GM12878 (cell line): Measurements from ENCODE around the gene ZNF19. TPM values are rescaled to one million over a fixed set of nuclear protein-coding genes. Genes with fewer than 3 reads are reported as not detected.

Source experiments
- ATAC-seq: fragments of 200-7000 bp; cut with Tn5 transposase; 3 replicates; pipeline ENCODE4 v1.9.1; 2020; ENCODE audit warnings: mild to moderate bottlenecking, moderate library complexity
- BruUV-seq: library from RNA; stranded (reverse); fragments of 400-500 nt; replicated peaks from 2 replicates; lab custom pipeline; 2021; lab: Mats Ljungman, UMichigan
- CTCF ChIA-PET: fragments of 300-600 bp; sonication (Branson Sonifier 250); formaldehyde crosslinking; extraction: SDS; loops from one replicate; lab custom pipeline; 2021; ENCODE audit warnings: inconsistent platforms; lab: Yijun Ruan, JAX
- POLR2A ChIA-PET: fragments of 350-600 bp; formaldehyde crosslinking; extraction: SDS; loops from one replicate; lab custom pipeline; 2021; ENCODE audit warnings: inconsistent platforms; lab: Charles Lee
- RAD21 ChIA-PET: fragments of 300-600 bp; sonication (Branson Sonifier 250); formaldehyde crosslinking; loops from one replicate; lab custom pipeline; 2023; ENCODE audit warnings: antibody characterized with exemption; ENCODE audit not compliant: unreplicated experiment; lab: Charles Lee
- SMC1A ChIA-PET: fragments of 300-600 bp; sonication (Branson Sonifier 250); formaldehyde crosslinking; loops from one replicate; lab custom pipeline; 2023; ENCODE audit not compliant: unreplicated experiment, uncharacterized antibody; lab: Charles Lee
- DNase-seq: peaks from one replicate; pipeline ENCODE4 v3.0.0-alpha.2; 2011; ENCODE audit warnings: low read depth, low spot score
- FAIRE-seq: peaks from 3 replicates; lab custom pipeline; 2011; peaks lifted over from hg19 to GRCh38; lab: Jason Lieb, UNC
- H2AFZ ChIP-seq: 2 replicates; pipeline ENCODE4 v1.6.0; 2011; ENCODE audit warnings: low read depth, low read length, control low read depth; ENCODE audit not compliant: control insufficient read depth
- H3K27ac ChIP-seq: 2 replicates; pipeline ENCODE4 v1.5.1; 2011; ENCODE audit warnings: control low read depth; ENCODE audit not compliant: control insufficient read depth, insufficient read depth
- H3K27me3 ChIP-seq, 2 experiments: replicated peaks in 1 of 2; 2 replicates each; pipeline versions ENCODE4 v1.6.0 to v1.6.1; 2011; ENCODE audit warnings: low read length in 1 of 2; ENCODE audit not compliant: control insufficient read depth in 2 of 2, insufficient read depth in 2 of 2
- H3K36me3 ChIP-seq, 2 experiments: 2 replicates each; pipeline ENCODE4 v1.5.1; 2011; ENCODE audit warnings: low read length in 1 of 2; ENCODE audit not compliant: control insufficient read depth in 2 of 2, insufficient read depth in 2 of 2
- H3K4me1 ChIP-seq: 2 replicates; pipeline ENCODE4 v1.6.1; 2011; ENCODE audit warnings: mild to moderate bottlenecking, low read length, moderate library complexity, mixed read lengths; ENCODE audit not compliant: control insufficient read depth, insufficient read depth
- H3K4me2 ChIP-seq: 2 replicates; pipeline ENCODE4 v1.6.0; 2011; ENCODE audit warnings: control low read depth; ENCODE audit not compliant: control insufficient read depth, insufficient read depth
- H3K4me3 ChIP-seq: fragments of 200-600 bp; sonication (generic); 2 replicates; pipeline ENCODE4 v1.5.1; 2016
- H3K79me2 ChIP-seq: 2 replicates; pipeline ENCODE4 v1.6.0; 2011; ENCODE audit warnings: low read length; ENCODE audit not compliant: control insufficient read depth, insufficient read depth
- H3K9ac ChIP-seq: 2 replicates; pipeline ENCODE4 v1.8.0; 2011; ENCODE audit warnings: low read length, control low read depth, mixed read lengths; ENCODE audit not compliant: control insufficient read depth, insufficient read depth
- H3K9me3 ChIP-seq: replicated peaks from 3 replicates; pipeline ENCODE4 v1.5.1; 2011; ENCODE audit warnings: mild to moderate bottlenecking, low read length; ENCODE audit not compliant: control insufficient read depth, insufficient read depth
- H4K20me1 ChIP-seq: 2 replicates; pipeline ENCODE4 v1.6.0; 2011; ENCODE audit not compliant: control insufficient read depth, insufficient read depth
- ETV6 ChIP-seq, 2 experiments: fragments of 450-650 bp in 1 of 2; IDR thresholded peaks in 1 of 2; conservative IDR thresholded peaks in 1 of 2; 2 replicates each; pipeline ENCODE4 v1.6.1; 2014; ENCODE audit warnings: antibody characterized with exemption in 1 of 2, borderline replicate concordance in 1 of 2, low read depth in 1 of 2, mild to moderate bottlenecking in 1 of 2, moderate library complexity in 1 of 2
- HCFC1 ChIP-seq: fragments of 150-350 bp; IDR thresholded peaks from 2 replicates; pipeline ENCODE4 v1.6.1; 2014; ENCODE audit warnings: low read length
- MEF2B ChIP-seq: fragments of 450-650 bp; IDR thresholded peaks from 2 replicates; pipeline ENCODE4 v1.6.1; 2018; ENCODE audit warnings: mild to moderate bottlenecking, moderate library complexity; ENCODE audit not compliant: partially characterized antibody, poor library complexity, severe bottlenecking
- NRF1 ChIP-seq: conservative IDR thresholded peaks from 2 replicates; pipeline ENCODE4 v1.6.1; 2011; ENCODE audit warnings: mild to moderate bottlenecking, low read depth, low read length, improper control_type of control experiment
- PAX8 ChIP-seq: fragments of 450-650 bp; IDR thresholded peaks from 2 replicates; pipeline ENCODE4 v1.6.1; 2017; ENCODE audit warnings: mild to moderate bottlenecking, moderate library complexity
- POLR2A ChIP-seq: IDR thresholded peaks from 2 replicates; pipeline ENCODE4 v1.6.1; 2011; ENCODE audit warnings: low read depth, mild to moderate bottlenecking, low read length
- POLR2AphosphoS2 ChIP-seq: IDR thresholded peaks from 2 replicates; pipeline ENCODE4 v1.6.1; 2011; ENCODE audit warnings: low read depth, mild to moderate bottlenecking, low read length, improper control_type of control experiment, moderate library complexity
- POLR2AphosphoS5 ChIP-seq: IDR thresholded peaks from 2 replicates; pipeline ENCODE4 v1.6.1; 2011; ENCODE audit warnings: mild to moderate bottlenecking, low read length, inconsistent platforms
- RUNX3 ChIP-seq: IDR thresholded peaks from 2 replicates; pipeline ENCODE4 v1.6.1; 2012; ENCODE audit warnings: low read length, inconsistent platforms
- SIN3A ChIP-seq: IDR thresholded peaks from 2 replicates; pipeline ENCODE4 v1.6.1; 2012; ENCODE audit warnings: low read depth, low read length, improper control_type of control experiment
- SMAD1 ChIP-seq: fragments of 450-650 bp; IDR thresholded peaks from 2 replicates; pipeline ENCODE4 v1.6.1; 2018; ENCODE audit warnings: mild to moderate bottlenecking, low read depth; ENCODE audit not compliant: partially characterized antibody
- SREBF1 ChIP-seq: IDR thresholded peaks from 2 replicates; pipeline ENCODE4 v1.6.1; 2012; ENCODE audit warnings: mild to moderate bottlenecking, low read length
- SRF ChIP-seq, 2 experiments: IDR thresholded peaks; 2 replicates each; pipeline ENCODE4 v1.6.1; 2011; ENCODE audit warnings: low read depth in 2 of 2, low read length in 2 of 2, mild to moderate bottlenecking in 1 of 2, moderate library complexity in 1 of 2
- STAT1 ChIP-seq: fragments of 450-650 bp; conservative IDR thresholded peaks from 2 replicates; pipeline ENCODE4 v1.6.1; 2014; ENCODE audit warnings: antibody characterized with exemption, mild to moderate bottlenecking
- YY1 ChIP-seq: IDR thresholded peaks from 2 replicates; pipeline ENCODE4 v1.6.1; 2011; ENCODE audit warnings: low read depth, mild to moderate bottlenecking, low read length
- WGBS: methylation state at CpG from one replicate; pipeline ENCODE4 v1.1.6; 2016; ENCODE audit warnings: low lambda C conversion rate; ENCODE audit not compliant: insufficient replicate concordance, insufficient coverage; ENCODE audit errors: missing lambda C conversion rate; 5-methylcytosine and 5-hydroxymethylcytosine counted together
- in situ Hi-C: fragments of 300-500 bp; cut with MboI; formaldehyde crosslinking; loops from 9 replicates; pipeline ENCODE4 v1.14.3; 2018; ENCODE audit warnings: mixed read lengths
- intact Hi-C: fragments of 100-400 bp; cut with micrococcal nuclease; formaldehyde crosslinking; loops from one replicate; pipeline ENCODE4 v1.14.2; 2022; ENCODE audit not compliant: unreplicated experiment
- polyA plus RNA-seq, 11 experiments: library from polyadenylated mRNA; depleted of rRNA in 4 of 11; unstranded in 6 of 11; stranded (reverse) in 5 of 11; fragments of >200 nt; fragmentation: Nextera tagmentation in 4 of 11; fragmentation: Illumina TruSeq in 1 of 11; extraction: Ambion mirVana in 4 of 11; extraction: Trizol in 1 of 11; gene quantifications; 1 replicate in 1 of 11; 2 replicates in 10 of 11; pipeline versions ENCODE4 v1.2.1 to v1.2.3, GENCODE V29; 2011 to 2016; ENCODE audit warnings: inconsistent platforms in 2 of 11, missing spikeins in 2 of 11, low read depth in 1 of 11
- total RNA-seq, 4 experiments: library from RNA; depleted of rRNA in 3 of 4; stranded (reverse); fragments of >200 nt in 3 of 4; fragmentation: Illumina TruSeq in 1 of 4; extraction: Trizol in 1 of 4; gene quantifications; 2 replicates each; pipeline versions ENCODE4 v1.2.1 to v1.2.3, GENCODE V29; 2013 to 2021
- TF ChIP-seq, protein P1 (sequence below): fragments of 450-650 bp; IDR thresholded peaks from 2 replicates; pipeline ENCODE4 v1.6.1; 2016; ENCODE audit warnings: mild to moderate bottlenecking, moderate library complexity, borderline replicate concordance
- TF ChIP-seq, protein P2 (sequence below): fragments of 450-650 bp; IDR thresholded peaks from 2 replicates; pipeline ENCODE4 v1.6.1; 2018; ENCODE audit warnings: mild to moderate bottlenecking, low read depth, moderate library complexity; ENCODE audit not compliant: partially characterized antibody

The ZNF19 gene
- total and polyA plus RNA-seq, 10 of the 15 experiments (the other 5 are each of a cell fraction or from before 2014, with no cell fraction given) = 1.0 to 3.3 (median 2.0) TPM

DNA sequence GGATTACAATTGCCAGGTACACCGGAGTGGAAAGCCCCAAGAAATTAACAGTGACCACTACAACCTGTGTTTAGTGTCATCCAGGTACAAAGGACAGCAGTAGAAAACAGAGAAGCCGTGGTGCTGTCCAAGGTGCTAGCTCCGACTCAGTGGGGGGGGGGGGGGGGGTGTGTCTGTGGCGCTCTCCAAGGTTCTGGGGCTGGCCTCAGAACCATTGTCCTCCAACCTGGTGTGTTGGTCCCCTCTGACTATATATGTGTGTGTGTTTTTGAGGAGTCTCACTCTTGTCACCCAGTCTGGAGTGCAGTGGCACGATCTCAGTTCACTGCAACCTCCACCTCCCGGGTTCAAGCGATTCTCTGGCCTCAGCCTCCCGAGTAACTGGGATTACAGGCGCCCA lies 21.3 kb downstream of the ZNF19 start:
- DNase-seq (no peak), FAIRE-seq (no peak), ATAC-seq (peak; percentile 56)
- intact Hi-C loops = loop anchor here (10.0 kb wide), 1 partner anchor 627 kb away; the partner anchor contains the start of genes DHX38 and TXNL4B
- no peaks in the 10 kb centered on the region for H4K20me1 ChIP-seq
- no TSS peak for BruUV-seq
- no peaks in the 10 kb centered on the region for H3K79me2 ChIP-seq
- no peak overlapping the region for H3K9ac ChIP-seq
- in situ Hi-C loops = no loop called here
- H2AFZ ChIP-seq = no peak overlapping the region
- no peak overlapping the region for H3K4me3 ChIP-seq
- ChIA-PET RAD21 (interaction anchor here (0.6 kb wide), 1 partner anchor 34 kb away, joined by 3 read pairs; no protein-coding TSS in a partner anchor), SMC1A (interaction anchor here (0.8 kb wide), 1 partner anchor 32 kb away, joined by 3 read pairs; no protein-coding TSS in a partner anchor), CTCF (interaction anchor here (0.6 to 2.3 kb wide), 2 partner anchors 71 to 143 kb away, joined by 3 to 5 read pairs; no protein-coding TSS in a partner anchor), POLR2A (interaction anchor here (0.6 kb wide), 2 partner anchors 263 to 1645 kb away, joined by 3 read pairs; no protein-coding TSS in a partner anchor)
- H3K27me3 ChIP-seq = no peaks in the 10 kb centered on the region
- no peaks in the 10 kb centered on the region for H3K9me3 ChIP-seq
- WGBS = 68% methylated on average over 9 of the region's 9 CpGs
- no peaks in the 10 kb centered on the region for H3K36me3 ChIP-seq
- H3K4me2 ChIP-seq = no peak overlapping the region
- no peaks in the 10 kb centered on the region for H3K4me1 ChIP-seq
- H3K27ac ChIP-seq = no peak overlapping the region
- TF ChIP-seq POLR2A (no peak), SRF (IDR thresholded peaks at IDR 0.05; ENCODE audit: low read depth in 2 of 2, low read length in 2 of 2) (no peak), HCFC1 (no peak), POLR2AphosphoS2 (no peak), RUNX3 (no peak), POLR2AphosphoS5 (no peak), ETV6 (conservative IDR thresholded peaks at IDR 0.05 in 1 of 2, IDR thresholded peaks at IDR 0.05 in 1 of 2; ENCODE audit: borderline replicate concordance in 1 of 2, low read depth in 1 of 2) (no peak), YY1 (no peak), STAT1 (no peak), PAX8 (no peak), MEF2B (no peak), SIN3A (peak; percentile 95), NRF1 (no peak), SMAD1 (no peak), SREBF1 (peak; percentile 93)
- TF ChIP-seq, protein P1, sequence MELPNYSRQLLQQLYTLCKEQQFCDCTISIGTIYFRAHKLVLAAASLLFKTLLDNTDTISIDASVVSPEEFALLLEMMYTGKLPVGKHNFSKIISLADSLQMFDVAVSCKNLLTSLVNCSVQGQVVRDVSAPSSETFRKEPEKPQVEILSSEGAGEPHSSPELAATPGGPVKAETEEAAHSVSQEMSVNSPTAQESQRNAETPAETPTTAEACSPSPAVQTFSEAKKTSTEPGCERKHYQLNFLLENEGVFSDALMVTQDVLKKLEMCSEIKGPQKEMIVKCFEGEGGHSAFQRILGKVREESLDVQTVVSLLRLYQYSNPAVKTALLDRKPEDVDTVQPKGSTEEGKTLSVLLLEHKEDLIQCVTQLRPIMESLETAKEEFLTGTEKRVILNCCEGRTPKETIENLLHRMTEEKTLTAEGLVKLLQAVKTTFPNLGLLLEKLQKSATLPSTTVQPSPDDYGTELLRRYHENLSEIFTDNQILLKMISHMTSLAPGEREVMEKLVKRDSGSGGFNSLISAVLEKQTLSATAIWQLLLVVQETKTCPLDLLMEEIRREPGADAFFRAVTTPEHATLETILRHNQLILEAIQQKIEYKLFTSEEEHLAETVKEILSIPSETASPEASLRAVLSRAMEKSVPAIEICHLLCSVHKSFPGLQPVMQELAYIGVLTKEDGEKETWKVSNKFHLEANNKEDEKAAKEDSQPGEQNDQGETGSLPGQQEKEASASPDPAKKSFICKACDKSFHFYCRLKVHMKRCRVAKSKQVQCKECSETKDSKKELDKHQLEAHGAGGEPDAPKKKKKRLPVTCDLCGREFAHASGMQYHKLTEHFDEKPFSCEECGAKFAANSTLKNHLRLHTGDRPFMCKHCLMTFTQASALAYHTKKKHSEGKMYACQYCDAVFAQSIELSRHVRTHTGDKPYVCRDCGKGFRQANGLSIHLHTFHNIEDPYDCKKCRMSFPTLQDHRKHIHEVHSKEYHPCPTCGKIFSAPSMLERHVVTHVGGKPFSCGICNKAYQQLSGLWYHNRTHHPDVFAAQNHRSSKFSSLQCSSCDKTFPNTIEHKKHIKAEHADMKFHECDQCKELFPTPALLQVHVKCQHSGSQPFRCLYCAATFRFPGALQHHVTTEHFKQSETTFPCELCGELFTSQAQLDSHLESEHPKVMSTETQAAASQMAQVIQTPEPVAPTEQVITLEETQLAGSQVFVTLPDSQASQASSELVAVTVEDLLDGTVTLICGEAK = peak; percentile 77
- TF ChIP-seq, protein P2, sequence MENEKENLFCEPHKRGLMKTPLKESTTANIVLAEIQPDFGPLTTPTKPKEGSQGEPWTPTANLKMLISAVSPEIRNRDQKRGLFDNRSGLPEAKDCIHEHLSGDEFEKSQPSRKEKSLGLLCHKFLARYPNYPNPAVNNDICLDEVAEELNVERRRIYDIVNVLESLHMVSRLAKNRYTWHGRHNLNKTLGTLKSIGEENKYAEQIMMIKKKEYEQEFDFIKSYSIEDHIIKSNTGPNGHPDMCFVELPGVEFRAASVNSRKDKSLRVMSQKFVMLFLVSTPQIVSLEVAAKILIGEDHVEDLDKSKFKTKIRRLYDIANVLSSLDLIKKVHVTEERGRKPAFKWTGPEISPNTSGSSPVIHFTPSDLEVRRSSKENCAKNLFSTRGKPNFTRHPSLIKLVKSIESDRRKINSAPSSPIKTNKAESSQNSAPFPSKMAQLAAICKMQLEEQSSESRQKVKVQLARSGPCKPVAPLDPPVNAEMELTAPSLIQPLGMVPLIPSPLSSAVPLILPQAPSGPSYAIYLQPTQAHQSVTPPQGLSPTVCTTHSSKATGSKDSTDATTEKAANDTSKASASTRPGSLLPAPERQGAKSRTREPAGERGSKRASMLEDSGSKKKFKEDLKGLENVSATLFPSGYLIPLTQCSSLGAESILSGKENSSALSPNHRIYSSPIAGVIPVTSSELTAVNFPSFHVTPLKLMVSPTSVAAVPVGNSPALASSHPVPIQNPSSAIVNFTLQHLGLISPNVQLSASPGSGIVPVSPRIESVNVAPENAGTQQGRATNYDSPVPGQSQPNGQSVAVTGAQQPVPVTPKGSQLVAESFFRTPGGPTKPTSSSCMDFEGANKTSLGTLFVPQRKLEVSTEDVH = no peak
